ENCODE data around the gene DCT.
"Not testable (repeated sequence)": the region's sequence is repeated elsewhere in the genome, so short reads cannot be mapped to it uniquely, and the experiment has no call there.

DCT gene

DNA sequence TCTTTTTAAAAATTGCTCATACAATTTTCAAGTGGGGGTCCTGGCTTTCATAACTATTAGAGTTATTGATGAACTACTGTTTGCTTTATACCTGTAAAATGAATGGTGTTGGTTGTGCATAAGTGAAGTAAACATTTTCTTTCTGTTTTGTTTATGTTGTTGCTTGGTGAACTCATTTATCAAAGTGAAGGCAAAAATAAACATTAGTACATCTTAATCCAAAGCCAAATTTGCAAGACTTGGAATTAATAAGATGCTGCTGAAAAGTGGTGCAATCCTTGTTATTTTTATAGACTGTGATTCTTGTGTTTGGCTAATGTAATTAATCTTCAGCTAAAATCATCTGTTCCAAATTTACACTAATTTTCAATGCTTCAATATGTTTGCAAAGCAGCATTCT lies 24.4 kb upstream of the DCT start:
- Histone ChIP-seq H3F3A (ENCODE audit: insufficient read depth, low read length) (no peaks in the 10 kb centered on the region), H3K4me2 (ENCODE audit: low read depth, low read length) (no peak overlapping the region), H3K79me2 (ENCODE audit: low read length) (no peaks in the 10 kb centered on the region), H3K36me3 (replicated peaks; ENCODE audit: insufficient read depth, low read length) (no peaks in the 10 kb centered on the region), H3K27ac (ENCODE audit: low read length) (no peak overlapping the region), H3K9me2 (replicated peaks; ENCODE audit: insufficient read depth, low read length) (no peaks in the 10 kb centered on the region), H3K9ac (ENCODE audit: low read length) (no peak overlapping the region), H3K27me3 (replicated peaks; ENCODE audit: insufficient read depth, low read length) (no peaks in the 10 kb centered on the region), H3K4me1 (ENCODE audit: low read length) (0 out of 2 replicates have a peak, but pooled peaks cover 9% of the 10 kb centered on the region), H2AFZ (ENCODE audit: low read length) (no peak overlapping the region), H3K9me3 (replicated peaks; ENCODE audit: insufficient read depth, low read length) (no peaks in the 10 kb centered on the region), H4K20me1 (ENCODE audit: insufficient read depth, low read length) (no peaks in the 10 kb centered on the region), H3K4me3 (ENCODE audit: low read length) (no peak overlapping the region)
- DNase-seq = no peak
- TF ChIP-seq, protein P1, sequence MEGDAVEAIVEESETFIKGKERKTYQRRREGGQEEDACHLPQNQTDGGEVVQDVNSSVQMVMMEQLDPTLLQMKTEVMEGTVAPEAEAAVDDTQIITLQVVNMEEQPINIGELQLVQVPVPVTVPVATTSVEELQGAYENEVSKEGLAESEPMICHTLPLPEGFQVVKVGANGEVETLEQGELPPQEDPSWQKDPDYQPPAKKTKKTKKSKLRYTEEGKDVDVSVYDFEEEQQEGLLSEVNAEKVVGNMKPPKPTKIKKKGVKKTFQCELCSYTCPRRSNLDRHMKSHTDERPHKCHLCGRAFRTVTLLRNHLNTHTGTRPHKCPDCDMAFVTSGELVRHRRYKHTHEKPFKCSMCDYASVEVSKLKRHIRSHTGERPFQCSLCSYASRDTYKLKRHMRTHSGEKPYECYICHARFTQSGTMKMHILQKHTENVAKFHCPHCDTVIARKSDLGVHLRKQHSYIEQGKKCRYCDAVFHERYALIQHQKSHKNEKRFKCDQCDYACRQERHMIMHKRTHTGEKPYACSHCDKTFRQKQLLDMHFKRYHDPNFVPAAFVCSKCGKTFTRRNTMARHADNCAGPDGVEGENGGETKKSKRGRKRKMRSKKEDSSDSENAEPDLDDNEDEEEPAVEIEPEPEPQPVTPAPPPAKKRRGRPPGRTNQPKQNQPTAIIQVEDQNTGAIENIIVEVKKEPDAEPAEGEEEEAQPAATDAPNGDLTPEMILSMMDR (IDR thresholded peaks at IDR 0.05; ENCODE audit: low read length) = no peak
- TF ChIP-seq EZH2phosphoT487 (IDR thresholded peaks at IDR 0.05; ENCODE audit: low read length) (no peak), EZH2 (optimal IDR thresholded peaks at IDR 0.05; ENCODE audit: low read depth, low read length) (no peak)

DNA sequence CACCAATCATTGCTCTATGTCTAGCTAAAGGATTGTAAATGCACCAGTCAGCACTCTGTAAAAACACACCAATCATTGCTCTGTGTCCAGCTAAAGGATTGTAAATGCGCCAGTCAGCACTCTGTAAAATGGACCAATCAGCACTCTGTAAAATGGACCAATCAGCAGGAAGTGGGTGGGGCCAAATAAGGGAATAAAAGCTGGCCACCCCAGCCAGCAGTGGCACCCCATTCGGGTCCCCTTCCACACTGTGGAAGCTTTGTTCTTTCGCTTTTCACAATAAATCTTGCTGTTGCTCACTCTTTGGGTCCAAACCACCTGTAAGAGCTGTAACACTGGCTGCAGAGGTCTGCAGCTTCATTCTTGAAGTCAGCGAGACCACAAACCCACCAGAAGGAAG lies 19.3 kb upstream of the DCT start:
- not testable (repeated sequence) for H3K9me3 ChIP-seq (replicated peaks; ENCODE audit: insufficient read depth, low read length); H3K36me3 ChIP-seq (replicated peaks; ENCODE audit: insufficient read depth, low read length); H3K27ac ChIP-seq (ENCODE audit: low read length); H3K4me2 ChIP-seq (ENCODE audit: low read depth, low read length); H3K4me3 ChIP-seq (ENCODE audit: low read length); H3K9ac ChIP-seq (ENCODE audit: low read length); H3K9me2 ChIP-seq (replicated peaks; ENCODE audit: insufficient read depth, low read length); H3K27me3 ChIP-seq (replicated peaks; ENCODE audit: insufficient read depth, low read length); H4K20me1 ChIP-seq (ENCODE audit: insufficient read depth, low read length); H2AFZ ChIP-seq (ENCODE audit: low read length); H3F3A ChIP-seq (ENCODE audit: insufficient read depth, low read length); DNase-seq; H3K79me2 ChIP-seq (ENCODE audit: low read length); H3K4me1 ChIP-seq (ENCODE audit: low read length)

DNA sequence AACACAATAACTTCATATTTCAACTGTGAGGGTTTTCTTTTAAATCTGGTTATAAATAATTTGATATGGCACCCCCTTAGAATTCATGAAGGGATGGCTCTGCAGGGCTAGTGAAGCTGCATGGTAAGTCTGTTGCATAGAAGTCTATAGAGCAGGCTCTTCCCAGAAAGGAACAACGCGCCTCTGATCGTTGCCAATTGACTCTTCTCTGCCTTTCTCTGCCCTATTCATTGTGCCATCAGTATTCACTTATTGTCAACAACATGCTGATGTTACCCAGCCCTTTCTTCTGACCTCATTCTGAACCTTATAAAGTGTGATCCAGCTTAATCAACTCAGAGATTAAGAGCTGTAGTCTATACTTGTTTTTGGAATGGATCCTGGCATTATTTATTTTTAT lies 16.3 kb upstream of the DCT start:
- H3K9me3 ChIP-seq (replicated peaks; ENCODE audit: insufficient read depth, low read length) = no peaks in the 10 kb centered on the region
- H3K27me3 ChIP-seq (replicated peaks; ENCODE audit: insufficient read depth, low read length) = no peaks in the 10 kb centered on the region
- no peak overlapping the region for H3K27ac ChIP-seq (ENCODE audit: low read length)
- H3K4me3 ChIP-seq (ENCODE audit: low read length) = no peak overlapping the region
- H3K4me2 ChIP-seq (ENCODE audit: low read depth, low read length) = no peak overlapping the region
- no peak overlapping the region for H3K9ac ChIP-seq (ENCODE audit: low read length)
- no peak overlapping the region for H2AFZ ChIP-seq (ENCODE audit: low read length)
- no peak for DNase-seq
- H3K79me2 ChIP-seq (ENCODE audit: low read length) = no peaks in the 10 kb centered on the region
- H3K4me1 ChIP-seq (ENCODE audit: low read length) = no peaks in the 10 kb centered on the region
- no peaks in the 10 kb centered on the region for H3F3A ChIP-seq (ENCODE audit: insufficient read depth, low read length)
- TF ChIP-seq EZH2phosphoT487 (IDR thresholded peaks at IDR 0.05; ENCODE audit: low read length) = no peak
- no peak for TF ChIP-seq EZH2 (optimal IDR thresholded peaks at IDR 0.05; ENCODE audit: low read depth, low read length)
- TF ChIP-seq, protein P1 (IDR thresholded peaks at IDR 0.05; ENCODE audit: low read length) = no peak
- H3K36me3 ChIP-seq (replicated peaks; ENCODE audit: insufficient read depth, low read length) = no peaks in the 10 kb centered on the region
- H4K20me1 ChIP-seq (ENCODE audit: insufficient read depth, low read length) = no peaks in the 10 kb centered on the region
- H3K9me2 ChIP-seq (replicated peaks; ENCODE audit: insufficient read depth, low read length) = no peaks in the 10 kb centered on the region

DNA sequence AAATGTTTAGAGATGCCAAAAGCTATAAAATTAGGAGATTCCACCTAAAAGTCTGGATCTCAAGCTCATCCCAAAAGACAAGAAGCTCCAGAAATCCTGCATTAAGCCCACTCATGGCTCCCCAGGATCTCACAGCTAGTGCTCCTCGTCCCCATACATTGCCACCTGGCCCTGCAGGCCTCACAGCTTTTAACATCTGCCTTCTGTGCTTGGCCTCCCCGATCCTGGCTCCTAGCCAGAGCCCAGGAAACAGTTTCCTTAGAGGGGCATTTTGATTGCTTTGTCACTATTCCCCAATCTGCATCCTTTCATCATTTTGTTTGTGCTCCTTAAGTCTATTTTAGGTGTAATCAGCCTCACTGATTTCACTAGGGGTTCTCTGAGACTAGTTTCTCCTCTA lies 14.5 kb upstream of the DCT start:
- TF ChIP-seq EZH2 (optimal IDR thresholded peaks at IDR 0.05; ENCODE audit: low read depth, low read length) (no peak), EZH2phosphoT487 (IDR thresholded peaks at IDR 0.05; ENCODE audit: low read length) (no peak)
- TF ChIP-seq, protein P1 (IDR thresholded peaks at IDR 0.05; ENCODE audit: low read length) = no peak
- Histone ChIP-seq H3K27ac (ENCODE audit: low read length) (no peak overlapping the region), H3K9me2 (replicated peaks; ENCODE audit: insufficient read depth, low read length) (no peaks in the 10 kb centered on the region), H3F3A (ENCODE audit: insufficient read depth, low read length) (no peaks in the 10 kb centered on the region), H3K4me2 (ENCODE audit: low read depth, low read length) (no peak overlapping the region), H3K36me3 (replicated peaks; ENCODE audit: insufficient read depth, low read length) (no peaks in the 10 kb centered on the region), H3K4me3 (ENCODE audit: low read length) (no peak overlapping the region), H4K20me1 (ENCODE audit: insufficient read depth, low read length) (no peaks in the 10 kb centered on the region), H2AFZ (ENCODE audit: low read length) (no peak overlapping the region), H3K9me3 (replicated peaks; ENCODE audit: insufficient read depth, low read length) (no peaks in the 10 kb centered on the region), H3K9ac (ENCODE audit: low read length) (no peak overlapping the region), H3K79me2 (ENCODE audit: low read length) (no peaks in the 10 kb centered on the region), H3K4me1 (ENCODE audit: low read length) (no peaks in the 10 kb centered on the region), H3K27me3 (replicated peaks; ENCODE audit: insufficient read depth, low read length) (no peaks in the 10 kb centered on the region)
- DNase-seq = no peak
